Liver (tissue), 9 donors: ENCODE measurements around the gene HIVEP2. TPM values are rescaled to one million over a fixed set of nuclear protein-coding genes. Genes with fewer than 3 reads are reported as not detected.

ENCODE experiments used
- DNase-seq: peaks from one replicate; pipeline ENCODE4 v3.0.0-alpha.2; 2017; ENCODE audit warnings: low spot score
- H3K27ac ChIP-seq, 2 donors: one replicate each; pipeline ENCODE4 v1.7.0; 2013; ENCODE audit warnings: inconsistent platforms in 2 of 2, low read length in 2 of 2, control low read depth in 1 of 2, low read depth in 1 of 2, mild to moderate bottlenecking in 1 of 2
- H3K27me3 ChIP-seq, 4 donors: one replicate each; pipeline versions ENCODE4 v1.6.1 to v1.7.0; 2013; ENCODE audit warnings: low read length in 3 of 4, inconsistent platforms in 1 of 4, mild to moderate bottlenecking in 1 of 4, moderate library complexity in 1 of 4; ENCODE audit not compliant: control insufficient read depth in 4 of 4, insufficient read depth in 4 of 4
- H3K36me3 ChIP-seq, 4 donors: one replicate each; pipeline versions ENCODE4 v1.6.1 to v1.7.0; 2013; ENCODE audit warnings: low read length in 3 of 4, mild to moderate bottlenecking in 3 of 4, low read depth in 1 of 4, moderate library complexity in 1 of 4; ENCODE audit not compliant: control insufficient read depth in 4 of 4, insufficient read depth in 3 of 4
- H3K4me1 ChIP-seq, 4 donors: one replicate each; pipeline versions ENCODE4 v1.6.1 to v1.7.0; 2013; ENCODE audit warnings: low read length in 3 of 4, mild to moderate bottlenecking in 3 of 4, moderate library complexity in 1 of 4; ENCODE audit not compliant: control insufficient read depth in 4 of 4, insufficient read depth in 4 of 4
- H3K4me3 ChIP-seq, 3 donors: one replicate each; pipeline versions ENCODE4 v1.6.1 to v1.7.0; 2013; ENCODE audit warnings: low read length in 3 of 3, control low read depth in 1 of 3, low read depth in 1 of 3, mild to moderate bottlenecking in 1 of 3
- H3K9ac ChIP-seq, 2 donors: one replicate each; pipeline ENCODE4 v1.7.0; 2013; ENCODE audit warnings: low read length in 2 of 2, mild to moderate bottlenecking in 2 of 2, moderate library complexity in 2 of 2, control low read depth in 1 of 2, low read depth in 1 of 2
- H3K9me3 ChIP-seq, 4 donors: one replicate each; pipeline versions ENCODE4 v1.6.1 to v1.7.0; 2013; ENCODE audit warnings: low read length in 3 of 4; ENCODE audit not compliant: control insufficient read depth in 4 of 4
- ATF3 ChIP-seq: IDR thresholded peaks from 2 replicates; pipeline ENCODE4 v1.6.1; 2016; ENCODE audit warnings: antibody characterized with exemption
- CTCF ChIP-seq: fragments of 150-350 bp; IDR thresholded peaks from 2 replicates; pipeline ENCODE4 v1.5.1; 2017; ENCODE audit warnings: improper control_type of control experiment, low read depth, low read length; ENCODE audit not compliant: missing input control
- FOXA1 ChIP-seq: IDR thresholded peaks from 2 replicates; pipeline ENCODE4 v1.6.1; 2016; ENCODE audit warnings: antibody characterized with exemption
- FOXA2 ChIP-seq: IDR thresholded peaks from 2 replicates; pipeline ENCODE4 v1.6.1; 2016; ENCODE audit warnings: antibody characterized with exemption
- GABPA ChIP-seq, 2 donors: IDR thresholded peaks in 1 of 2; conservative IDR thresholded peaks in 1 of 2; 2 replicates each; pipeline ENCODE4 v1.6.1; 2016; ENCODE audit warnings: antibody characterized with exemption in 2 of 2, mild to moderate bottlenecking in 1 of 2, moderate library complexity in 1 of 2
- HNF4A ChIP-seq, 2 donors: conservative IDR thresholded peaks; 2 replicates each; pipeline ENCODE4 v1.6.1; 2016; ENCODE audit warnings: antibody characterized with exemption in 2 of 2, mild to moderate bottlenecking in 2 of 2
- HNF4G ChIP-seq: IDR thresholded peaks from 2 replicates; pipeline ENCODE4 v1.6.1; 2016; ENCODE audit warnings: antibody characterized with exemption
- JUND ChIP-seq, 2 donors: IDR thresholded peaks; 2 replicates each; pipeline ENCODE4 v1.6.1; 2016; ENCODE audit warnings: antibody characterized with exemption in 2 of 2
- NR2F2 ChIP-seq: IDR thresholded peaks from 2 replicates; pipeline ENCODE4 v1.6.1; 2016; ENCODE audit warnings: antibody characterized with exemption
- RXRA ChIP-seq, 2 donors: IDR thresholded peaks; 2 replicates each; pipeline ENCODE4 v1.6.1; 2017 to 2018; ENCODE audit warnings: antibody characterized with exemption in 2 of 2, mild to moderate bottlenecking in 1 of 2
- SP1 ChIP-seq: IDR thresholded peaks from 2 replicates; pipeline ENCODE4 v1.6.1; 2018; ENCODE audit warnings: antibody characterized with exemption, mild to moderate bottlenecking
- TAF1 ChIP-seq: conservative IDR thresholded peaks from 2 replicates; pipeline ENCODE4 v1.6.1; 2016; ENCODE audit warnings: antibody characterized with exemption, mild to moderate bottlenecking
- YY1 ChIP-seq: IDR thresholded peaks from 2 replicates; pipeline ENCODE4 v1.6.1; 2016; ENCODE audit warnings: antibody characterized with exemption, mild to moderate bottlenecking
- ZBTB33 ChIP-seq: IDR thresholded peaks from 2 replicates; pipeline ENCODE4 v1.6.1; 2016; ENCODE audit warnings: antibody characterized with exemption
- WGBS: extraction: QIAGEN DNeasy Blood & Tissue Kit; methylation state at CpG from one replicate; pipeline ENCODE4 v1.1.7; 2013; 5-methylcytosine and 5-hydroxymethylcytosine counted together
- polyA plus RNA-seq, 2 donors: library from polyadenylated mRNA; stranded (reverse) in 1 of 2; unstranded in 1 of 2; fragments of 200-250 nt in 1 of 2; fragments of >200 nt in 1 of 2; fragmentation: Nextera tagmentation in 1 of 2; extraction: Ambion mirVana in 1 of 2; gene quantifications; one replicate each; pipeline versions ENCODE4 v1.2.1 to v1.2.3, GENCODE V29; 2013 to 2015
- total RNA-seq, 2 donors: library from RNA; depleted of rRNA; stranded (reverse); fragments of >200 nt; gene quantifications; one replicate each; pipeline ENCODE4 v1.2.3, GENCODE V29; 2014
- TF ChIP-seq, protein P1 (sequence below): IDR thresholded peaks from 2 replicates; pipeline ENCODE4 v1.6.1; 2016; ENCODE audit warnings: antibody characterized with exemption, mild to moderate bottlenecking
- TF ChIP-seq, protein P2 (sequence below): IDR thresholded peaks from 2 replicates; pipeline ENCODE4 v1.6.1; 2016; ENCODE audit warnings: antibody characterized with exemption
- donor health status: healthy.
- donor health status: healthy.
- donor health status: healthy.
- donor health status: healthy.
- donor health status: healthy.

Gene HIVEP2
- total and polyA plus RNA-seq, 4 donors = 0.82 to 6.6 (median 1.3) TPM

DNA sequence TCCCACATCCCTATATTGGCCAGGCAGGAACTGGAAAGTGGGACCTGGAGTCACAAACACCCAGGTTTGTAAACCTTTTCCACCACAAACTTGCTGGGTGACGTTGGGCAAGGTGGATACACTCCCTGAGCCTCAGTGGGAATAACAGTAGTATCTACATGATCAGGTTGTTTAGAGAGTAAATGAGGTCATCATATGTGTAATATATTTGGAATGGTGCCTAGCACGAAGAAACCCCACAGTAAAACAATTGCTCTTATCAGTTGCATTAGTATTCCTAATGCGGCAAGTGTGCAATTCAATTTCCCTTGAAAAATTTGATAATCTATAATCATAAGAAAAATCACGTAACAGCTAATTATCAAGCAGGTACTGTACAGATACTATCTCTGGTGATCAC lies 51.9 kb downstream of the HIVEP2 start:
- Histone ChIP-seq H3K9ac (no peak overlapping the region), H3K4me1 (no peaks in the 10 kb centered on the region), H3K9me3 (no peaks in the 10 kb centered on the region), H3K27me3 (no peaks in the 10 kb centered on the region), H3K27ac (no peak overlapping the region), H3K36me3 (no peaks in the 10 kb centered on the region), H3K4me3 (no peak overlapping the region)
- no peak for DNase-seq
- WGBS = 74% methylated on average over 4 of the region's 4 CpGs
- TF ChIP-seq RXRA (IDR thresholded peaks at IDR 0.05) (no peak), ZBTB33 (no peak), NR2F2 (no peak), YY1 (no peak), ATF3 (no peak), JUND (IDR thresholded peaks at IDR 0.05) (no peak), HNF4G (no peak), FOXA2 (no peak), CTCF (no peak), GABPA (IDR thresholded peaks at IDR 0.05 in 1 of 2, conservative IDR thresholded peaks at IDR 0.05 in 1 of 2) (no peak), HNF4A (conservative IDR thresholded peaks at IDR 0.05) (no peak), FOXA1 (no peak)
- TF ChIP-seq, protein P1, sequence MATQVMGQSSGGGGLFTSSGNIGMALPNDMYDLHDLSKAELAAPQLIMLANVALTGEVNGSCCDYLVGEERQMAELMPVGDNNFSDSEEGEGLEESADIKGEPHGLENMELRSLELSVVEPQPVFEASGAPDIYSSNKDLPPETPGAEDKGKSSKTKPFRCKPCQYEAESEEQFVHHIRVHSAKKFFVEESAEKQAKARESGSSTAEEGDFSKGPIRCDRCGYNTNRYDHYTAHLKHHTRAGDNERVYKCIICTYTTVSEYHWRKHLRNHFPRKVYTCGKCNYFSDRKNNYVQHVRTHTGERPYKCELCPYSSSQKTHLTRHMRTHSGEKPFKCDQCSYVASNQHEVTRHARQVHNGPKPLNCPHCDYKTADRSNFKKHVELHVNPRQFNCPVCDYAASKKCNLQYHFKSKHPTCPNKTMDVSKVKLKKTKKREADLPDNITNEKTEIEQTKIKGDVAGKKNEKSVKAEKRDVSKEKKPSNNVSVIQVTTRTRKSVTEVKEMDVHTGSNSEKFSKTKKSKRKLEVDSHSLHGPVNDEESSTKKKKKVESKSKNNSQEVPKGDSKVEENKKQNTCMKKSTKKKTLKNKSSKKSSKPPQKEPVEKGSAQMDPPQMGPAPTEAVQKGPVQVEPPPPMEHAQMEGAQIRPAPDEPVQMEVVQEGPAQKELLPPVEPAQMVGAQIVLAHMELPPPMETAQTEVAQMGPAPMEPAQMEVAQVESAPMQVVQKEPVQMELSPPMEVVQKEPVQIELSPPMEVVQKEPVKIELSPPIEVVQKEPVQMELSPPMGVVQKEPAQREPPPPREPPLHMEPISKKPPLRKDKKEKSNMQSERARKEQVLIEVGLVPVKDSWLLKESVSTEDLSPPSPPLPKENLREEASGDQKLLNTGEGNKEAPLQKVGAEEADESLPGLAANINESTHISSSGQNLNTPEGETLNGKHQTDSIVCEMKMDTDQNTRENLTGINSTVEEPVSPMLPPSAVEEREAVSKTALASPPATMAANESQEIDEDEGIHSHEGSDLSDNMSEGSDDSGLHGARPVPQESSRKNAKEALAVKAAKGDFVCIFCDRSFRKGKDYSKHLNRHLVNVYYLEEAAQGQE = no peak
- TF ChIP-seq, protein P2, sequence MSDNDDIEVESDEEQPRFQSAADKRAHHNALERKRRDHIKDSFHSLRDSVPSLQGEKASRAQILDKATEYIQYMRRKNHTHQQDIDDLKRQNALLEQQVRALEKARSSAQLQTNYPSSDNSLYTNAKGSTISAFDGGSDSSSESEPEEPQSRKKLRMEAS = no peak

DNA sequence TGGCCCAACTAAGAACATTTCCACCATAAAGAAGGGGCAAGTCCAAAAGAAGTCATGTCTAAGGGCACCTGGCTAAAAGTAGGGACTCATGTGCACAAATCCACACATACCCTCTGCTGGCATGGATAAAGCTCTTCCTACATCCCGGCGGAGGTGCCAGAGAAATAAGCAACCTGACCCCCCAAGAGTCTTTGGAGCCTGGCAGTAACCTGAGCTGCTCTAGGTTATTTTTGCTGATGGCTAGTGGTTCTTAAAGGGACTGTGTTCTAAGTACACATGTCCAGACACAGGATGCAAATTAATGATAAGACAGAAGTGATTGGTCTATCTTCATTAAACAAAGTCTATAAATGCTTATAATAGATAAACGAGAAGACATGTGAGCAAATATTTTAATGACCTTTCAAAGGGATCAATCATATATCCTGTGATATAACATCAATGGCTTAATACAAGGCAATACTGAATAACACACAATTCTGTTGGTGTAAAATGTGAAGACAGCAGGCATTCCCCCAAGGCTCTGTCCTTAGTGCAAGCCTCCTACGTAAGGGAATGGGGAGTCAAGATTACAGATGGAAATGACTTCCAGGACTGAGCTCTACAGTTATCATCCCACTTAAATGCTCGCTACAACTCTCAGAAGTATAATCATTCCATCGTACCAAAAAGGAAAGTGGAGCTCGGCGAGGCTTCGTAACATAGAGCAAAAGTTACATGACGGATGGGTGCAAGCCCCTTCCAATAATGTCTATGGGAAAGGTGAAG lies 52.5 kb downstream of the HIVEP2 start:
- no peaks in the 10 kb centered on the region for H3K27me3 ChIP-seq
- no peaks in the 10 kb centered on the region for H3K36me3 ChIP-seq
- DNase-seq = no peak
- WGBS = 97% methylated on average over 10 of the region's 10 CpGs
- no peaks in the 10 kb centered on the region for H3K4me1 ChIP-seq
- no peak overlapping the region for H3K4me3 ChIP-seq
- no peaks in the 10 kb centered on the region for H3K9me3 ChIP-seq
- H3K9ac ChIP-seq = no peak overlapping the region
- no peak for TF ChIP-seq SP1
- no peak for TF ChIP-seq ATF3
- TF ChIP-seq RXRA (IDR thresholded peaks at IDR 0.05) = no peak
- TF ChIP-seq TAF1 = no peak
- no peak for TF ChIP-seq FOXA2
- TF ChIP-seq YY1 = no peak
- no peak for TF ChIP-seq CTCF
- no peak overlapping the region for H3K27ac ChIP-seq
